Esophagus squamous epithelium (tissue), 4 donors: ENCODE measurements around the gene EFCAB8.

Source experiments
- CTCF ChIP-seq, 6 experiments: fragments of 450-650 bp in 4 of 6; fragments of 200-600 bp in 2 of 6; sonication (generic) in 2 of 6; IDR thresholded peaks; one replicate each; pipeline ENCODE4 v1.5.1; 2016 to 2019; ENCODE audit warnings: antibody characterized with exemption in 6 of 6, mild to moderate bottlenecking in 4 of 6, moderate library complexity in 4 of 6
- POLR2A ChIP-seq, 4 donors: fragments of 450-650 bp; IDR thresholded peaks; one replicate each; pipeline ENCODE4 v1.6.1; 2017; ENCODE audit warnings: antibody characterized with exemption in 4 of 4, mild to moderate bottlenecking in 4 of 4, moderate library complexity in 3 of 4

- TF ChIP-seq CTCF (IDR thresholded peaks at IDR 0.05): no peak
- no peak for TF ChIP-seq POLR2A (IDR thresholded peaks at IDR 0.05)
Observed at GRCh38 chr20:32885952-32886351, 27.2 kb downstream of the EFCAB8 start.
